Measurements from ENCODE around the gene SGCA.

- TF ChIP-seq, protein P1, sequence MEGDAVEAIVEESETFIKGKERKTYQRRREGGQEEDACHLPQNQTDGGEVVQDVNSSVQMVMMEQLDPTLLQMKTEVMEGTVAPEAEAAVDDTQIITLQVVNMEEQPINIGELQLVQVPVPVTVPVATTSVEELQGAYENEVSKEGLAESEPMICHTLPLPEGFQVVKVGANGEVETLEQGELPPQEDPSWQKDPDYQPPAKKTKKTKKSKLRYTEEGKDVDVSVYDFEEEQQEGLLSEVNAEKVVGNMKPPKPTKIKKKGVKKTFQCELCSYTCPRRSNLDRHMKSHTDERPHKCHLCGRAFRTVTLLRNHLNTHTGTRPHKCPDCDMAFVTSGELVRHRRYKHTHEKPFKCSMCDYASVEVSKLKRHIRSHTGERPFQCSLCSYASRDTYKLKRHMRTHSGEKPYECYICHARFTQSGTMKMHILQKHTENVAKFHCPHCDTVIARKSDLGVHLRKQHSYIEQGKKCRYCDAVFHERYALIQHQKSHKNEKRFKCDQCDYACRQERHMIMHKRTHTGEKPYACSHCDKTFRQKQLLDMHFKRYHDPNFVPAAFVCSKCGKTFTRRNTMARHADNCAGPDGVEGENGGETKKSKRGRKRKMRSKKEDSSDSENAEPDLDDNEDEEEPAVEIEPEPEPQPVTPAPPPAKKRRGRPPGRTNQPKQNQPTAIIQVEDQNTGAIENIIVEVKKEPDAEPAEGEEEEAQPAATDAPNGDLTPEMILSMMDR (conservative IDR thresholded peaks at IDR 0.05; ENCODE audit: low read depth, low read length) = no peak
- no peak for TF ChIP-seq EZH2 (IDR thresholded peaks at IDR 0.05; ENCODE audit: low read length, unreplicated experiment)
Measured at GRCh38 chr17:50171371-50172071, 5.7 kb downstream of the SGCA start.
